NCI-H1417 treated with DMSO at 0.1 percent for 48 hours (cell line): ENCODE measurements around the gene STK38.
"Not testable (repeated sequence)": the region's sequence is repeated elsewhere in the genome, so short reads cannot be mapped to it uniquely, and the experiment has no call there.

Experiments used
- DNase-seq: peaks from one replicate; lab custom pipeline; 2025; lab: John Stamatoyannopoulos, UW

Gene STK38

GRCh38 chr6:36546920-36547645 is at the start of gene STK38:
TSS of gene STK38 (minus strand) at chr6:36547479. CDS start at chr6:36540202, 7,277 bp downstream.
- DNase-seq: peak; percentile 35

- no peak for DNase-seq
Measured at GRCh38 chr6:36596356-36596755, 49.1 kb upstream of the STK38 start.

- peak; percentile 33 for DNase-seq
Measured at GRCh38 chr6:36594816-36595643, 47.8 kb upstream of the STK38 start.

GRCh38 chr6:36594029-36594815 is 46.9 kb upstream of the STK38 start, which contains the start of gene SRSF3:
TSS of gene SRSF3 (plus strand) at chr6:36594362. CDS start at chr6:36596763, 2,401 bp downstream.
- peak; percentile 87 for DNase-seq

GRCh38 chr6:36593569-36594028 is 46.3 kb upstream of the STK38 start:
- peak; percentile 40 for DNase-seq

- no peak for DNase-seq
Measured at GRCh38 chr6:36592221-36592655, 45.0 kb upstream of the STK38 start.

GRCh38 chr6:36590237-36590636 is 43.0 kb upstream of the STK38 start:
- no peak for DNase-seq

- DNase-seq: not testable (repeated sequence)
Measured at GRCh38 chr6:36589025-36589400, 41.7 kb upstream of the STK38 start.

GRCh38 chr6:36586606-36587005 is 39.3 kb upstream of the STK38 start:
- no peak for DNase-seq

- DNase-seq: no peak
Measured at GRCh38 chr6:36581716-36582115, 34.4 kb upstream of the STK38 start.

GRCh38 chr6:36580184-36580526 is 32.9 kb upstream of the STK38 start:
- no peak for DNase-seq

GRCh38 chr6:36578431-36578830 is 31.2 kb upstream of the STK38 start:
- DNase-seq: no peak

GRCh38 chr6:36578030-36578429 is 30.8 kb upstream of the STK38 start:
- DNase-seq: no peak

- DNase-seq: no peak
Measured at GRCh38 chr6:36577301-36577700, 30.0 kb upstream of the STK38 start.

GRCh38 chr6:36576578-36576977 is 29.3 kb upstream of the STK38 start:
- no peak for DNase-seq

- DNase-seq: no peak
Measured at GRCh38 chr6:36574679-36575078, 27.4 kb upstream of the STK38 start.

GRCh38 chr6:36572353-36573311 is 25.4 kb upstream of the STK38 start:
- DNase-seq: not testable (repeated sequence)

- no peak for DNase-seq
Measured at GRCh38 chr6:36571122-36572043, 24.1 kb upstream of the STK38 start.

- no peak for DNase-seq
Measured at GRCh38 chr6:36570264-36570663, 23.0 kb upstream of the STK38 start.

- no peak for DNase-seq
Measured at GRCh38 chr6:36566418-36566905, 19.2 kb upstream of the STK38 start.
